Measurements from ENCODE around the gene TRANK1. TPM values are rescaled to one million over a fixed set of nuclear protein-coding genes. Genes with fewer than 3 reads are reported as not detected.

TRANK1 gene
- total RNA-seq, 1 experiment from 2014 or later: 1.1 TPM

DNA sequence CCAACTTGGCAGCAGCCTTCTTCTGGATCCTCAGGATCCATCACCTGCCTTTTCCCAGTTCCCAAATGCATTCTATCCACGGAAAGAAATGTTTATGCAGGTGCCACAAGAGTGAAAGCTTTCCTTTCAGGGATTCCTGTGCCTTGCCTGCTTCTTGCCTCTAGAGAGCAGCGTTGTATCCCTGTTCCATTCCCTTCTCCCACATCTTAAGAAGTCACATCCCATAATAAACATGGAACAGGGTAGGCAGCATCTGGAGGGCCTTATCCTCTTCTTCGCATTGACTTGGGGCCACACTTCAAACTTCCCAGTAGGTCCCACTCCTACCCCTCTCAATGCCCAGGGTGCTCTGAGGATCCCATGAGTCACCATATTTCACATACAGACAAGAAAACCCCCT, 107.8 kb downstream of the TRANK1 start:
- no peaks in the 10 kb centered on the region for H3K27me3 ChIP-seq (ENCODE audit: insufficient read depth, low read length)
- no peaks in the 10 kb centered on the region for H3K36me3 ChIP-seq (ENCODE audit: control insufficient read depth in 1 of 2, insufficient read depth in 2 of 2, low read length in 2 of 2)
- no peak overlapping the region for H3K27ac ChIP-seq (ENCODE audit: low read depth, low read length)
- no peak overlapping the region for H2AFZ ChIP-seq (ENCODE audit: low read depth, low read length, poor library complexity, severe bottlenecking)
- DNase-seq (ENCODE audit: low read depth, low spot score) (no peak), ATAC-seq (no peak)
- H3K79me2 ChIP-seq (ENCODE audit: insufficient read depth, low read length): no peaks in the 10 kb centered on the region
- TF ChIP-seq RAD21 (IDR thresholded peaks at IDR 0.05; ENCODE audit: low read depth) (peak; percentile 34; the same call in 1 of the 2 replicates), SP1 (IDR thresholded peaks at IDR 0.05; ENCODE audit: low read depth) (no peak)
- TF ChIP-seq, protein P1, sequence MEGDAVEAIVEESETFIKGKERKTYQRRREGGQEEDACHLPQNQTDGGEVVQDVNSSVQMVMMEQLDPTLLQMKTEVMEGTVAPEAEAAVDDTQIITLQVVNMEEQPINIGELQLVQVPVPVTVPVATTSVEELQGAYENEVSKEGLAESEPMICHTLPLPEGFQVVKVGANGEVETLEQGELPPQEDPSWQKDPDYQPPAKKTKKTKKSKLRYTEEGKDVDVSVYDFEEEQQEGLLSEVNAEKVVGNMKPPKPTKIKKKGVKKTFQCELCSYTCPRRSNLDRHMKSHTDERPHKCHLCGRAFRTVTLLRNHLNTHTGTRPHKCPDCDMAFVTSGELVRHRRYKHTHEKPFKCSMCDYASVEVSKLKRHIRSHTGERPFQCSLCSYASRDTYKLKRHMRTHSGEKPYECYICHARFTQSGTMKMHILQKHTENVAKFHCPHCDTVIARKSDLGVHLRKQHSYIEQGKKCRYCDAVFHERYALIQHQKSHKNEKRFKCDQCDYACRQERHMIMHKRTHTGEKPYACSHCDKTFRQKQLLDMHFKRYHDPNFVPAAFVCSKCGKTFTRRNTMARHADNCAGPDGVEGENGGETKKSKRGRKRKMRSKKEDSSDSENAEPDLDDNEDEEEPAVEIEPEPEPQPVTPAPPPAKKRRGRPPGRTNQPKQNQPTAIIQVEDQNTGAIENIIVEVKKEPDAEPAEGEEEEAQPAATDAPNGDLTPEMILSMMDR (IDR thresholded peaks at IDR 0.05 in 2 of 3, conservative IDR thresholded peaks at IDR 0.05 in 1 of 3; ENCODE audit: borderline replicate concordance in 1 of 3, insufficient read depth in 1 of 3, low read depth in 2 of 3, low read length in 2 of 3): peak in 2 of 3 experiments; percentile 25 to 30; a peak in 2 of 6 replicates
- peaks cover 3 to 9% of the 10 kb centered on the region in 2 experiments; a peak in 1 of 4 replicates for H3K9me3 ChIP-seq (ENCODE audit: control insufficient read depth in 1 of 2, insufficient read depth in 1 of 2, low read depth in 1 of 2, low read length in 2 of 2)
- H3K4me1 ChIP-seq (ENCODE audit: control insufficient read depth in 1 of 2, insufficient read depth in 2 of 2, low read length in 2 of 2): no peaks in the 10 kb centered on the region
- no peak overlapping the region for H3K4me3 ChIP-seq (replicated peaks in 1 of 2; ENCODE audit: low read depth in 1 of 2, low read length in 2 of 2)
- no peak overlapping the region for H3K9ac ChIP-seq (ENCODE audit: low read length)
- no peak overlapping the region for H3K4me2 ChIP-seq (ENCODE audit: low read length)
- intact Hi-C loops (cut with micrococcal nuclease): no loop called here
- RAD21 ChIA-PET (ENCODE audit: low non-redundant PET in 1 of 2, low total read pairs in 2 of 2, uncharacterized antibody in 2 of 2, unreplicated experiment in 2 of 2): no interaction called here
- no peaks in the 10 kb centered on the region for H4K20me1 ChIP-seq (ENCODE audit: insufficient read depth)
- CTCF ChIA-PET: interaction anchor here (1.3 kb wide), 1 partner anchor 122 kb away, joined by 3 read pairs; no protein-coding TSS in a partner anchor
- no TSS peak for BruUV-seq (replicated peaks)
- H3K9me2 ChIP-seq (ENCODE audit: insufficient read depth): no peaks in the 10 kb centered on the region
- POLR2A ChIA-PET: no interaction called here

DNA sequence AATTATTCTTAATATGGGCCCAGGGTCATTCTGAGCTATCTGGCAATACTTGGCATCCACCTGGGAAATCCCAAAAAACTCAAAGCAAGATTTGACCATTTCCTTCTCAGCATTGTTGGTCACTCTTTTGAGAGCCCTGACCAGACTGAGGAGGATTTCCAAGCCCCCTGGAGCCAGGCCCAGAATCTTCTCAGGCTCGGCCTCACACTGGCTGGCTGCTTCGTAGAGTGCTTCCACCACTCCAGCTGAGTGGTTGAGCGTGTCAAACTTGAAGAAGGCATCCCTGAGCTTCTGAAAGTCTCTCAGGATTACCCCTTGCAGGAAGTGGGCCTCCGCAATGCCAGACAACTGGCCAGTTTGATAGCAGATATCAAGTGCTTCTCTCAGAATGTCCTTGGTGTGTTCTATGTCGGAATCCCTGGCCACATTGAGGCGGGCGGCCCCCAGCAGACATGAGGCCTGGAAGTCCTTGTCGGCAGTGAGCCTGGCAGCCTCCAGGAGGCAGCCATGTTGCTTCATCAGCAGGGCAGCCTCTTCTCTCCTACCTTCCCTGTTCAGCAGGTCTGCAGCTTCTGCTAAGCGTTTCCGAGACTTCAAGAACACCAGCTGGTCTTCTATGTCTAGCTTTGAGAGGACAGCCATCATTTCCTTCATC, 111.6 kb downstream of the TRANK1 start:
- CTCF ChIA-PET: no interaction called here
- TF ChIP-seq TCF7L2 (IDR thresholded peaks at IDR 0.05; ENCODE audit: borderline replicate concordance, extremely low read depth, insufficient read depth, insufficient read length) (no peak), RAD21 (IDR thresholded peaks at IDR 0.05; ENCODE audit: low read depth) (no peak), YY1 (IDR thresholded peaks at IDR 0.05; ENCODE audit: extremely low read depth, insufficient replicate concordance, low read depth, low read length) (no peak), ZFX (IDR thresholded peaks at IDR 0.05) (no peak), JUND (IDR thresholded peaks at IDR 0.05) (no peak), SRF (IDR thresholded peaks at IDR 0.05; ENCODE audit: low read depth) (no peak), POLR2A (IDR thresholded peaks at IDR 0.05; ENCODE audit: borderline replicate concordance, extremely low read depth, insufficient read depth, insufficient read length) (no peak), CBX3 (IDR thresholded peaks at IDR 0.05; ENCODE audit: low read depth) (no peak), ELF1 (IDR thresholded peaks at IDR 0.05; ENCODE audit: borderline replicate concordance, low read depth) (no peak), SP1 (IDR thresholded peaks at IDR 0.05; ENCODE audit: low read depth) (no peak)
- TF ChIP-seq, protein P1 (IDR thresholded peaks at IDR 0.05 in 2 of 3, conservative IDR thresholded peaks at IDR 0.05 in 1 of 3; ENCODE audit: borderline replicate concordance in 1 of 3, insufficient read depth in 1 of 3, low read depth in 2 of 3, low read length in 2 of 3): no peak
- TF ChIP-seq, protein P2, sequence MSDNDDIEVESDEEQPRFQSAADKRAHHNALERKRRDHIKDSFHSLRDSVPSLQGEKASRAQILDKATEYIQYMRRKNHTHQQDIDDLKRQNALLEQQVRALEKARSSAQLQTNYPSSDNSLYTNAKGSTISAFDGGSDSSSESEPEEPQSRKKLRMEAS (IDR thresholded peaks at IDR 0.05): no peak
- TF ChIP-seq, protein P3, sequence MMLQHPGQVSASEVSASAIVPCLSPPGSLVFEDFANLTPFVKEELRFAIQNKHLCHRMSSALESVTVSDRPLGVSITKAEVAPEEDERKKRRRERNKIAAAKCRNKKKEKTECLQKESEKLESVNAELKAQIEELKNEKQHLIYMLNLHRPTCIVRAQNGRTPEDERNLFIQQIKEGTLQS (IDR thresholded peaks at IDR 0.05): no peak

More for the DNA sequence above, 111.6 kb downstream of the TRANK1 start:
- no peak overlapping the region for H3K27ac ChIP-seq (ENCODE audit: low read depth, low read length)
- no peaks in the 10 kb centered on the region for H3K79me2 ChIP-seq (ENCODE audit: insufficient read depth, low read length)
- no peak overlapping the region for H2AFZ ChIP-seq (ENCODE audit: low read depth, low read length, poor library complexity, severe bottlenecking)
- no TSS peak for BruUV-seq (replicated peaks)
- H3K9ac ChIP-seq (ENCODE audit: low read length): no peak overlapping the region
- no peaks in the 10 kb centered on the region for H4K20me1 ChIP-seq (ENCODE audit: insufficient read depth)
- no peaks in the 10 kb centered on the region for H3K36me3 ChIP-seq (ENCODE audit: control insufficient read depth in 1 of 2, insufficient read depth in 2 of 2, low read length in 2 of 2)
- peaks cover 10% of the 10 kb centered on the region; the same call in 1 of the 2 replicates for H3K27me3 ChIP-seq (ENCODE audit: insufficient read depth, low read length)
- DNase-seq (ENCODE audit: low read depth, low spot score): no peak
- intact Hi-C loops (cut with micrococcal nuclease): no loop called here
- no peak for ATAC-seq
- H3K4me1 ChIP-seq (ENCODE audit: control insufficient read depth in 1 of 2, insufficient read depth in 2 of 2, low read length in 2 of 2): no peaks in the 10 kb centered on the region
- H3K4me3 ChIP-seq (replicated peaks in 1 of 2; ENCODE audit: low read depth in 1 of 2, low read length in 2 of 2): no peak overlapping the region
- no peak overlapping the region for H3K4me2 ChIP-seq (ENCODE audit: low read length)
- H3K9me2 ChIP-seq (ENCODE audit: insufficient read depth): no peaks in the 10 kb centered on the region
- H3K9me3 ChIP-seq (ENCODE audit: control insufficient read depth in 1 of 2, insufficient read depth in 1 of 2, low read depth in 1 of 2, low read length in 2 of 2): no peaks in the 10 kb centered on the region
- POLR2A ChIA-PET: no interaction called here
- RAD21 ChIA-PET (ENCODE audit: low non-redundant PET in 1 of 2, low total read pairs in 2 of 2, uncharacterized antibody in 2 of 2, unreplicated experiment in 2 of 2): no interaction called here
